NCI-H2171 treated with DMSO at 0.1 percent for 48 hours (cell line): ENCODE measurements around the gene RCOR1.
"Not testable (repeated sequence)": the region's sequence is repeated elsewhere in the genome, so short reads cannot be mapped to it uniquely, and the experiment has no call there.

Experiments used
- DNase-seq: peaks from one replicate; lab custom pipeline; 2025; lab: John Stamatoyannopoulos, UW

RCOR1 gene

GRCh38 chr14:102750376-102750775, 157.9 kb downstream of the RCOR1 start:
- peak; percentile 55 for DNase-seq

DNA sequence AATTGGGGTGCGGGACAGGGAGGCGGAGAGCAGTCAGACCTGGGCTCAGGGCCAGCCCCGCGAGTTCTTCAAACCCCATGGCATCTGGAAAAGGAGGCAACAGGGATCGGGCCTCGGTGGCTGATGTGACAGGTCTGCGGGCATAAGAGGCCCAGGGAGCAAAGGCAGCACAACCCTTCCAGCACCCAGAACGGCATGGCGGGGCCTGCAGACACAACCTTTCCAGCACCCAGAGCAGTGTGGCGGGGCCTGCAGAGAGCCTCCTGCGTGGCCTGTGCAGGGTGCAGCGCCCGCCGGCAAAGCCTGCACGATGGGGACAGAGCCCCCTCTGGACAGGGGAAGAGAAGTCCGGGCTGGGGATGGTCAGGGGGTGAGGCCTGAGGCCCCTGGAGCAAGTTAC, 158.6 kb downstream of the RCOR1 start:
- peak; percentile 50 for DNase-seq

DNA sequence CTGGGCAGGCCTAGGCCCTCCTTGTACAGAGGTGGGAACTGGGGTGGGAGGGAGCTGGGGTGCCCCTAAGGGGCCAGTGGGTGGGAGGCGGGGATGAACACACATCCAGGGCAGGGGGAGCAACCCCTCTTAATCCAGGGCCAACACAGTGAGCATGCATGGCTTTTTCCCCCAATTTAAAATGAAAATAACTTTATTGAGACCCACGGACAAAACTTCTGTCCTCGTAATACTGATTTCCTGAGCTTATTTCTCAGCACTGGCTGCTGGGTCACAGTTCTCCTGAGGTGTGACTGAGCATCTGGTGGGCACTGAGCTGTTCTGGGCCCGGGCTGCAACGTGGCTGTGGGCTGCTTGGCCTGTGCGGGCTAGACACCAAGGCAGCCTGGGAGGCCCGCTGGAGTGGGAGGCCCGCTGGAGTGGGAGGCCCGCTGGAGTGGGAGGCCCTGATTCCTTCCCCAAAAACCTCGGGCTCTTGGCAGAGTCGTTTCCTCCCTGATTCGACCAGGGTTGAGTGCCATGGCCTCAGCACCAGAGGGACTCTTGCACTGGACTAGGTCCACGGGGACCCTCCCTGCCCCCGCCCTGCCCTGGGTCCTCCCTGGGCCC, 159.9 kb downstream of the RCOR1 start:
- DNase-seq = no peak

- no peak for DNase-seq
Measured at GRCh38 chr14:102754370-102755262, 162.2 kb downstream of the RCOR1 start.

DNA sequence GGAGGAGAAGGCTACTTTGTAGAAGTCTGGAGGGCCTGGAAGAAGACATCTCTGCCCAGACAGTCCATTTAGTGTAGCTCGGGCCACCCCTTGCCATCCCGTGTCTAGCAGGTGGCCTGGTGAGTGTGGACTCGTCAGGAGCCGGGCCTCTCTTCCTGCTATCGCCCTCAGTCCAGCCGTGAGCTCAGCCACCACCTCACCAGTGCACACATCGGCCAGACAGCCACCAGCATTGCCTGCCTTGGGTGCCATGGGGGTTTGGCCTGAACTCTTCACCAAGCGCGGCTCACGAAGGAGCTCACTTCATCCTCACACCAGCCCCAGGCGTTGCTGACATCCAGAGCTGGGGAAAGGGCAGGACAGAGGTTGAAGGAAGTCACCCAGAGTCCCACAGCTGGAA, 165.2 kb downstream of the RCOR1 start:
- DNase-seq = no peak

- no peak for DNase-seq
Measured at GRCh38 chr14:102758087-102758486, 165.6 kb downstream of the RCOR1 start.

GRCh38 chr14:102759456-102760187, 167.2 kb downstream of the RCOR1 start:
- DNase-seq = peak; percentile 23

DNA sequence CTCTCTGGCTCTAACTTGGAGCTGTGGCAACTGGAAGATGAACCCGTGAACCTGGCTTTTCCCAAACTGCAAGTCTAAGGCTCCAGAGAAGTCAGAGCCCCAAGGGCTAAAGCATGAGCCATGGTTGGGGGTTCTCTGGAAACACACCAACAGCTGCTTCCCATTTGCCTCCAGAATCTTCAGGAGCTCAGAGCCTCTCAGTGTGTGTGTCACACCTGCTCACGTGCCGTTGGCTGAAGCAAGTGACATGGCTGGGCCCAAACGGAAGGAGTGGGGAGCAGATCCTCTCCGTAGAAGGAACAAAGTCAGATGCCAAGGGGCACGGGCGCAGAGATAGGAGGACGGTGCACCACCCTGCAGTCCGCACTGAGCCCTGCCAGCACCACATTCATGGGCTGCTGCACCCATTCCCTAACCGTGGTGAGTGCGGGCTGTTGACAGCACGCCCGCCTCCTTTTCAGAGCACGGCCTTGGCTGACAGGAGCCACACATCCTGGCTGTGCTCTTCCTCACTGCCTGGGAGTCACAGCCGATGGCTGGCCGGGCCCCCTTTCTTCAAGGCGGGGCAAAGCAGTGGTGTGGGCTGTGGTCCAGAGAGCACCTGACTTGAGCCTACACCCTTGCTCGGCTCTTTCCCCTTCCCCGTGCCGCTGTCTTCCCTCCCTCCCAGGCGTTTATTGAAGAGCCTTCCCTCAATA, 168.2 kb downstream of the RCOR1 start:
- no peak for DNase-seq

DNA sequence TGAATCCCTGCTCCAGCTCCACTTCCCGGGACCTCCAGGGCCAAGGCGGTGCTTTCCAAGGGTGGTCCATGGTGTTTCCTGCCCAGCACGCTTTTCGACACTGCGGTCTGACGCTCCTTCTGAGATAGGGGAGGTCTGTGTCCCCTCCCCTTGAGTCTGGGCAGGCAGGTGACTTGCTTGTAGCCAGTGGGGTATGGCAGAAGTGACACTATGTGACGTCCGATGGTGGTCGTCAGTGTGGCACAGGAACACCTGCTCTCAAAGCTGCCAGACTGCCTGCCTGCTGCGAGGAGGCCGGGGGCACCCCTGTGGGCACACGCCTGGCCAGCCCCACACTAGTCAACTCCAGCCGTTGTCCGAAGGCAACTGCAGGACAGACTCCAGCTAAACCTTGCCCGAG, 168.8 kb downstream of the RCOR1 start:
- no peak for DNase-seq

- DNase-seq = peak; percentile 17
Measured at GRCh38 chr14:102764220-102764671, 171.8 kb downstream of the RCOR1 start.

DNA sequence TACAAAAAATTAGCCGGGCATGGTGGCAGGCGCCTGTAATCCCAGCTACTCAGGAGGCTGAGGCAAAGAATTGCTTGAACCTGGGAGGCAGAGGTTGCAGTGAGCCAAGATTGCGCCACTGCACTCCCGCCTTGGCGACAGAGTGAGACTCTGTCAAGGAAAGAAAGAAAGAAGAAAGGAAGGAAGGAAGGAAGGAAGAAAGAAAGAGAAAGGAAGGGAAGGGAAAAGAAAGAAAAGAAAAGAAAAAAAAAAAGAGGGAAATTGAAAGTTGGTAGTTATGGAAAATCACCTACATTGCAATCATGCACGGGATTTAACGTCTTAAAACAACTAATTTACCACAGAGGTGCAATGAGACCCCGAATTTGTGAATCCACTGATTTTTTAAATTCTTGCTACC, 173.3 kb downstream of the RCOR1 start:
- DNase-seq = not testable (repeated sequence)

- no peak for DNase-seq
Measured at GRCh38 chr14:102768223-102769048, 176.0 kb downstream of the RCOR1 start.

GRCh38 chr14:102769049-102769327, 176.5 kb downstream of the RCOR1 start:
- no peak for DNase-seq

DNA sequence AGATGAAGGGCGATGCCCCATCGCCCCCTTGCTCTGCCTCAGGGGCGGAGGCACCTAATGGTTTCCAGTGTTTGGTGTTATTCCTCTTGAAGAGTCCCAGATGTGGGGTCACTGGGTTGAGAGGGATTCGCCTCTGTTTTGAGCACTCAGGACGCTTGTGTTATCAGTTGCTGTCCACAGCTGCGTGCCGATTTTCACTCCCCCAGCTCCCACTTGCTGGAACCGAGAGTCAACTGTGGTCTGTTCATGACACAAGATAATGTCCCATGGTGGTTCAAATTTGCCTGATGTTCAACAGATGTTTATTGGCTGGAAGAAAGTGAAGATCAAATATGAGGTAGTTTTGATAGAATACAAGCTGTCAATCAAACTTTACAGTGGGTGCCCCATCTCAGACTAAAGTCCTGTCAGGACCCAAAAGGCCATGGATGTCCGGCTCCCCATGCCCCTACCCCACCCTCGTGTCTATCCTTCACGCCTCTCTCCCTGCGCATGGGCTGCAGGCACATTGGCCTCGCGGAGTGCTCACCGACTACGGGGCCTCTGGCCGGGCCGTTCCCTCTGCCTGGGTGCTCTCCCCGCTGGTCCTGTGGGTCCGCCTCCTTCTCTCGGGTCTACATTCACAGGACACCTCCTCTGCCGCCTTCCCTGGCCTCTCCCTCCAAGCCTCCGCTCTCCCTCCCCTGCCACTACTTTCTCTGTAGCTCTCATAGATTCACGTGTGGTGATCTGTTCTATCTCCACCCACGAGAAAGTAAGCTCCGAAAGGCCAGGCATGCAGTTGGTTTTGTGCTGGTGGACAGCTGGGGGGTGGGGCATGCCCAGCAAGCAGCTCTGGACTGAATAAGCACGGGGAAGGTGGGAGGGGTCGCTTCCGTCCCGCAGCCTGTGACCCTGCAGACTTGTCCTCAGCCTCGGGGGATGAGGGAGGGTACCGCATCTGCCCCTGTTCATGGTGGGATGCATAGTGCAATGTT, 178.0 kb downstream of the RCOR1 start:
- DNase-seq = no peak

- DNase-seq = no peak
Measured at GRCh38 chr14:102771144-102771543, 178.7 kb downstream of the RCOR1 start.

GRCh38 chr14:102772781-102773570, 180.5 kb downstream of the RCOR1 start:
- no peak for DNase-seq

DNA sequence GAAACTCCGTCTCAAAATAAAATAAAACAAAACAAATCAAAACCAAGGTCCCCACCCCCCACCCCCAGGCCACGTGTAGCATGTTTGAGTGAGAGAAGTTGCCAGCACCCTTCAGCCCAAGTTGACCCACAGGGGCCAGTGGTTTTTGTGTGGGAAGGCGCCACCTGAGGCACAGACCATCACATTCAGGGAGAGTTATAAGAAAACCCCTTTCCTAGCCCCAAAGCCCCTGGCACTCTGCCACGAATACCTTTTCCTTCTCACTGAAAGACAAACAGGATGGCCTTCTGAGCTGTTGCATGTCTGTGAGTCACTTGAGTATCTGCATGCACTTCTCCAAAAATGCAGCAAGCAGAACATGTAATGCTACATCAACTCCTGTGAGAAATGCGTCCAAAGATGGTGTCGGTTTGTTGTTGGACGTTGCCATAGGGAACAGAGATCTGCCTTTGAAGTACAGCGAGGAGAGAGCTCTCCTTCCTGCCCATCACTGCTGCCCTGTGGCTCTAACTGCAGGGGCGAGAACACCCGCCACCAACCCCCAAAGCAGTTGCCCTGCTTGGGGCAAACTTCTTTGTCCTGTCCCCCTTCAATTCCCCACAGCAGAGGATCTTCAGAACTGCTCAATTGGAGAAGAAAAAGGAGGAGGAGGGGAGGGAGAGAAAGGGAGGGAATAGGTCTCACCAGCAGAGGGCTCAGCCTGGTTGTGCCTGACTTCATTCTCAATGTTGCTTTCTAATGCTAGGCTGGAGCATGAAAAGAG, 182.1 kb downstream of the RCOR1 start:
- DNase-seq = peak; percentile 51
